ENCODE data around the gene RUNX2. TPM values are rescaled to one million over a fixed set of nuclear protein-coding genes. Genes with fewer than 3 reads are reported as not detected.

Gene RUNX2
- total and polyA plus RNA-seq, 10 of the 15 experiments (the other 5 are each of a cell fraction or from before 2014, with no cell fraction given) = 0.01 to 0.77 (median 0.15) TPM; not detected in 3

DNA sequence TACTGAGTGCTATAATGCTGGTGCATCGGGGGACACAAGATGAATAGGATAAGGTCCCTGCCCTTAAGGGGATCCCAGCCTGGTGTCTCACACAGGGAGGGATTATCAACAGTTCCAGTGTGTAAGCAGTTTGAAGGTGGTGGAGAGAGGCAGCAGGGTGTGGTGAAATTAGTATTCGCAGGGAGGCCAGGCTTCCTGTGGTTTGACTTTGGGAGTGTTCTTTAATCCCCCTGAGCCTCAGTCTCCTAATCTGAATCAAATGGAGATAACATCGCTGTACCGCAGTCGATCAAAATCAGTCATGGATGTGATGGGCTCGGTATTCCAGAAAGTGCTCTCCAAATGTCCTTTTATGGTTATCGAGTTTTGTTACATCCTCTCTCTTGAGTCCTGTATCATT lies 337.7 kb downstream of the RUNX2 start:
- CTCF ChIA-PET = interaction anchor here (0.7 kb wide), 1 partner anchor 9 kb away, joined by 3 read pairs; no protein-coding TSS in a partner anchor
- Histone ChIP-seq H3K36me3 (ENCODE audit: control insufficient read depth in 2 of 2, insufficient read depth in 2 of 2, low read length in 1 of 2) (no peaks in the 10 kb centered on the region), H3K27me3 (replicated peaks in 1 of 2; ENCODE audit: control insufficient read depth in 2 of 2, insufficient read depth in 2 of 2, low read length in 1 of 2) (peaks cover 5 to 12% of the 10 kb centered on the region in 2 experiments), H3K9ac (ENCODE audit: control insufficient read depth, insufficient read depth, low read length) (no peak overlapping the region), H3K27ac (ENCODE audit: control insufficient read depth, insufficient read depth) (no peak overlapping the region), H2AFZ (ENCODE audit: control insufficient read depth, low read depth, low read length) (no peak overlapping the region), H4K20me1 (ENCODE audit: control insufficient read depth, insufficient read depth) (peaks cover 5% of the 10 kb centered on the region; the same call in 1 of the 2 replicates), H3K4me1 (ENCODE audit: control insufficient read depth, insufficient read depth, low read length) (no peaks in the 10 kb centered on the region), H3K4me2 (ENCODE audit: control insufficient read depth, insufficient read depth) (no peak overlapping the region), H3K9me3 (replicated peaks; ENCODE audit: control insufficient read depth, insufficient read depth, low read length) (no peaks in the 10 kb centered on the region), H3K79me2 (ENCODE audit: control insufficient read depth, insufficient read depth, low read length) (no peaks in the 10 kb centered on the region), H3K4me3 (no peak overlapping the region)
- WGBS (ENCODE audit: insufficient coverage, insufficient replicate concordance, low lambda C conversion rate, missing lambda C conversion rate) = 56% methylated on average over 7 of the region's 7 CpGs
- POLR2A ChIA-PET = no interaction called here
- ATAC-seq = no peak
- RAD21 ChIA-PET (ENCODE audit: unreplicated experiment) = interaction anchor here (1.5 kb wide), 1 partner anchor 49 kb away, joined by 4 read pairs; no protein-coding TSS in a partner anchor
- SMC1A ChIA-PET (ENCODE audit: uncharacterized antibody, unreplicated experiment) = no interaction called here
- in situ Hi-C loops (cut with MboI) = no loop called here
- no TSS peak for BruUV-seq (replicated peaks)
- no peak for TF ChIP-seq SRF (IDR thresholded peaks at IDR 0.05; ENCODE audit: low read depth in 2 of 2, low read length in 2 of 2)
- TF ChIP-seq ZNF217 (IDR thresholded peaks at IDR 0.05) = no peak
- no peak for TF ChIP-seq SREBF2 (IDR thresholded peaks at IDR 0.05; ENCODE audit: low read length)
- TF ChIP-seq FOXK2 (IDR thresholded peaks at IDR 0.05) = no peak
- TF ChIP-seq TARDBP (IDR thresholded peaks at IDR 0.05; ENCODE audit: borderline replicate concordance) = no peak
- TF ChIP-seq RAD51 (IDR thresholded peaks at IDR 0.05) = no peak
- TF ChIP-seq IKZF2 (IDR thresholded peaks at IDR 0.05) = no peak
- TF ChIP-seq NR2C2 (IDR thresholded peaks at IDR 0.05; ENCODE audit: borderline replicate concordance, control insufficient read depth, insufficient read length, low read depth) = no peak
- TF ChIP-seq RCOR1 (conservative IDR thresholded peaks at IDR 0.05; ENCODE audit: low read depth, low read length) = no peak
- TF ChIP-seq BHLHE40 (IDR thresholded peaks at IDR 0.05; ENCODE audit: borderline replicate concordance in 1 of 2, low read depth in 2 of 2, low read length in 1 of 2) = no peak
- TF ChIP-seq JUND (IDR thresholded peaks at IDR 0.05; ENCODE audit: low read depth, low read length) = no peak
- TF ChIP-seq, protein P1, sequence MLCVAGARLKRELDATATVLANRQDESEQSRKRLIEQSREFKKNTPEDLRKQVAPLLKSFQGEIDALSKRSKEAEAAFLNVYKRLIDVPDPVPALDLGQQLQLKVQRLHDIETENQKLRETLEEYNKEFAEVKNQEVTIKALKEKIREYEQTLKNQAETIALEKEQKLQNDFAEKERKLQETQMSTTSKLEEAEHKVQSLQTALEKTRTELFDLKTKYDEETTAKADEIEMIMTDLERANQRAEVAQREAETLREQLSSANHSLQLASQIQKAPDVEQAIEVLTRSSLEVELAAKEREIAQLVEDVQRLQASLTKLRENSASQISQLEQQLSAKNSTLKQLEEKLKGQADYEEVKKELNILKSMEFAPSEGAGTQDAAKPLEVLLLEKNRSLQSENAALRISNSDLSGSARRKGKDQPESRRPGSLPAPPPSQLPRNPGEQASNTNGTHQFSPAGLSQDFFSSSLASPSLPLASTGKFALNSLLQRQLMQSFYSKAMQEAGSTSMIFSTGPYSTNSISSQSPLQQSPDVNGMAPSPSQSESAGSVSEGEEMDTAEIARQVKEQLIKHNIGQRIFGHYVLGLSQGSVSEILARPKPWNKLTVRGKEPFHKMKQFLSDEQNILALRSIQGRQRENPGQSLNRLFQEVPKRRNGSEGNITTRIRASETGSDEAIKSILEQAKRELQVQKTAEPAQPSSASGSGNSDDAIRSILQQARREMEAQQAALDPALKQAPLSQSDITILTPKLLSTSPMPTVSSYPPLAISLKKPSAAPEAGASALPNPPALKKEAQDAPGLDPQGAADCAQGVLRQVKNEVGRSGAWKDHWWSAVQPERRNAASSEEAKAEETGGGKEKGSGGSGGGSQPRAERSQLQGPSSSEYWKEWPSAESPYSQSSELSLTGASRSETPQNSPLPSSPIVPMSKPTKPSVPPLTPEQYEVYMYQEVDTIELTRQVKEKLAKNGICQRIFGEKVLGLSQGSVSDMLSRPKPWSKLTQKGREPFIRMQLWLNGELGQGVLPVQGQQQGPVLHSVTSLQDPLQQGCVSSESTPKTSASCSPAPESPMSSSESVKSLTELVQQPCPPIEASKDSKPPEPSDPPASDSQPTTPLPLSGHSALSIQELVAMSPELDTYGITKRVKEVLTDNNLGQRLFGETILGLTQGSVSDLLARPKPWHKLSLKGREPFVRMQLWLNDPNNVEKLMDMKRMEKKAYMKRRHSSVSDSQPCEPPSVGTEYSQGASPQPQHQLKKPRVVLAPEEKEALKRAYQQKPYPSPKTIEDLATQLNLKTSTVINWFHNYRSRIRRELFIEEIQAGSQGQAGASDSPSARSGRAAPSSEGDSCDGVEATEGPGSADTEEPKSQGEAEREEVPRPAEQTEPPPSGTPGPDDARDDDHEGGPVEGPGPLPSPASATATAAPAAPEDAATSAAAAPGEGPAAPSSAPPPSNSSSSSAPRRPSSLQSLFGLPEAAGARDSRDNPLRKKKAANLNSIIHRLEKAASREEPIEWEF (IDR thresholded peaks at IDR 0.05; ENCODE audit: insufficient replicate concordance, low read depth, low read length) = no peak
- TF ChIP-seq RUNX3 (IDR thresholded peaks at IDR 0.05; ENCODE audit: low read length) = no peak
- TF ChIP-seq NR2C1 (IDR thresholded peaks at IDR 0.05) = no peak
- TF ChIP-seq, protein P2, sequence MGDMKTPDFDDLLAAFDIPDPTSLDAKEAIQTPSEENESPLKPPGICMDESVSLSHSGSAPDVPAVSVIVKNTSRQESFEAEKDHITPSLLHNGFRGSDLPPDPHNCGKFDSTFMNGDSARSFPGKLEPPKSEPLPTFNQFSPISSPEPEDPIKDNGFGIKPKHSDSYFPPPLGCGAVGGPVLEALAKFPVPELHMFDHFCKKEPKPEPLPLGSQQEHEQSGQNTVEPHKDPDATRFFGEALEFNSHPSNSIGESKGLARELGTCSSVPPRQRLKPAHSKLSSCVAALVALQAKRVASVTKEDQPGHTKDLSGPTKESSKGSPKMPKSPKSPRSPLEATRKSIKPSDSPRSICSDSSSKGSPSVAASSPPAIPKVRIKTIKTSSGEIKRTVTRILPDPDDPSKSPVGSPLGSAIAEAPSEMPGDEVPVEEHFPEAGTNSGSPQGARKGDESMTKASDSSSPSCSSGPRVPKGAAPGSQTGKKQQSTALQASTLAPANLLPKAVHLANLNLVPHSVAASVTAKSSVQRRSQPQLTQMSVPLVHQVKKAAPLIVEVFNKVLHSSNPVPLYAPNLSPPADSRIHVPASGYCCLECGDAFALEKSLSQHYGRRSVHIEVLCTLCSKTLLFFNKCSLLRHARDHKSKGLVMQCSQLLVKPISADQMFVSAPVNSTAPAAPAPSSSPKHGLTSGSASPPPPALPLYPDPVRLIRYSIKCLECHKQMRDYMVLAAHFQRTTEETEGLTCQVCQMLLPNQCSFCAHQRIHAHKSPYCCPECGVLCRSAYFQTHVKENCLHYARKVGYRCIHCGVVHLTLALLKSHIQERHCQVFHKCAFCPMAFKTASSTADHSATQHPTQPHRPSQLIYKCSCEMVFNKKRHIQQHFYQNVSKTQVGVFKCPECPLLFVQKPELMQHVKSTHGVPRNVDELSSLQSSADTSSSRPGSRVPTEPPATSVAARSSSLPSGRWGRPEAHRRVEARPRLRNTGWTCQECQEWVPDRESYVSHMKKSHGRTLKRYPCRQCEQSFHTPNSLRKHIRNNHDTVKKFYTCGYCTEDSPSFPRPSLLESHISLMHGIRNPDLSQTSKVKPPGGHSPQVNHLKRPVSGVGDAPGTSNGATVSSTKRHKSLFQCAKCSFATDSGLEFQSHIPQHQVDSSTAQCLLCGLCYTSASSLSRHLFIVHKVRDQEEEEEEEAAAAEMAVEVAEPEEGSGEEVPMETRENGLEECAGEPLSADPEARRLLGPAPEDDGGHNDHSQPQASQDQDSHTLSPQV (IDR thresholded peaks at IDR 0.05) = no peak
- TF ChIP-seq PML (IDR thresholded peaks at IDR 0.05; ENCODE audit: low read length) = no peak
- intact Hi-C loops (cut with micrococcal nuclease; ENCODE audit: unreplicated experiment) = no loop called here
- FAIRE-seq = no peak
- DNase-seq (ENCODE audit: low read depth, low spot score) = no peak
